ENCODE data around the gene USF2.
"Not testable (repeated sequence)": the region's sequence is repeated elsewhere in the genome, so short reads cannot be mapped to it uniquely, and the experiment has no call there.

The USF2 gene

GRCh38 chr19:35284153-35285094 is 15.7 kb downstream of the USF2 start:
- no peak for ATAC-seq
- Mint-ChIP-seq H3K4me3 (no peak overlapping the region), H3K4me1 (no peaks in the 10 kb centered on the region), H3K9me3 (no peaks in the 10 kb centered on the region), H3K36me3 (peaks cover 10% of the 10 kb centered on the region), H3K27ac (no peak overlapping the region)
- DNase-seq (ENCODE audit: low spot score in 2 of 2), result no peak

- DNase-seq (ENCODE audit: low spot score in 2 of 2), result no peak
- Mint-ChIP-seq H3K4me3 (no peak overlapping the region), H3K27ac (no peak overlapping the region), H3K4me1 (no peaks in the 10 kb centered on the region), H3K9me3 (no peaks in the 10 kb centered on the region), H3K36me3 (peaks cover 6% of the 10 kb centered on the region)
- no peak for ATAC-seq
Observed at GRCh38 chr19:35285095-35285449, 16.3 kb downstream of the USF2 start.

- not testable (repeated sequence) for H3K4me3 Mint-ChIP-seq; H3K4me1 Mint-ChIP-seq; H3K27ac Mint-ChIP-seq; H3K36me3 Mint-ChIP-seq; DNase-seq (ENCODE audit: low spot score in 2 of 2); ATAC-seq; H3K9me3 Mint-ChIP-seq
Observed at GRCh38 chr19:35285465-35285864, 16.7 kb downstream of the USF2 start.

- H3K27ac Mint-ChIP-seq; H3K36me3 Mint-ChIP-seq; H3K4me1 Mint-ChIP-seq; DNase-seq (ENCODE audit: low spot score in 2 of 2); H3K4me3 Mint-ChIP-seq; ATAC-seq; H3K9me3 Mint-ChIP-seq: not testable (repeated sequence)
Observed at GRCh38 chr19:35286101-35286500, 17.3 kb downstream of the USF2 start.

- Mint-ChIP-seq H3K36me3 (no peaks in the 10 kb centered on the region), H3K27ac (no peak overlapping the region), H3K4me1 (no peaks in the 10 kb centered on the region), H3K4me3 (no peak overlapping the region), H3K9me3 (no peaks in the 10 kb centered on the region)
- no peak for ATAC-seq
- no peak for DNase-seq (ENCODE audit: low spot score in 2 of 2)
Observed at GRCh38 chr19:35287713-35288112, 19.0 kb downstream of the USF2 start.

- Mint-ChIP-seq H3K9me3 (no peaks in the 10 kb centered on the region), H3K4me1 (no peaks in the 10 kb centered on the region), H3K27ac (no peak overlapping the region), H3K4me3 (no peak overlapping the region), H3K36me3 (no peaks in the 10 kb centered on the region)
- ATAC-seq (no peak), DNase-seq (ENCODE audit: low spot score in 2 of 2) (no peak)
Observed at GRCh38 chr19:35288331-35288730, 19.6 kb downstream of the USF2 start.

- ATAC-seq (no peak), DNase-seq (ENCODE audit: low spot score in 2 of 2) (no peak)
- Mint-ChIP-seq H3K27ac (no peak overlapping the region), H3K36me3 (no peaks in the 10 kb centered on the region), H3K9me3 (no peaks in the 10 kb centered on the region), H3K4me1 (no peaks in the 10 kb centered on the region), H3K4me3 (no peak overlapping the region)
Observed at GRCh38 chr19:35288906-35289305, 20.1 kb downstream of the USF2 start.

GRCh38 chr19:35290381-35291127 is 21.8 kb downstream of the USF2 start:
- H3K36me3 Mint-ChIP-seq, result no peaks in the 10 kb centered on the region
- ATAC-seq, result no peak
- H3K27ac Mint-ChIP-seq, result peak overlapping the region; percentile 27
- H3K4me3 Mint-ChIP-seq, result no peak overlapping the region
- no peak for DNase-seq (ENCODE audit: low spot score in 2 of 2)
- H3K9me3 Mint-ChIP-seq, result no peaks in the 10 kb centered on the region
- no peaks in the 10 kb centered on the region for H3K4me1 Mint-ChIP-seq

GRCh38 chr19:35291259-35291658 is 22.5 kb downstream of the USF2 start:
- Mint-ChIP-seq H3K9me3 (no peaks in the 10 kb centered on the region), H3K4me3 (no peak overlapping the region), H3K27ac (peak overlapping the region; percentile 27), H3K4me1 (peaks cover 6% of the 10 kb centered on the region), H3K36me3 (no peaks in the 10 kb centered on the region)
- ATAC-seq (no peak), DNase-seq (ENCODE audit: low spot score in 2 of 2) (no peak)

- peaks cover 6% of the 10 kb centered on the region for H3K4me1 Mint-ChIP-seq
- H3K9me3 Mint-ChIP-seq, result no peaks in the 10 kb centered on the region
- H3K27ac Mint-ChIP-seq, result peak within 1 kb of the TSS; percentile 27
Observed at GRCh38 chr19:35291916-35292315, 23.2 kb downstream of the USF2 start, which contains the start of gene MAG. MAG (plus strand) TSS chr19:35292161; CDS start chr19:35295409, 3,248 bp downstream.

GRCh38 chr19:35292421-35293362 is 23.9 kb downstream of the USF2 start:
- Mint-ChIP-seq H3K36me3 (no peaks in the 10 kb centered on the region), H3K4me3 (no peak overlapping the region), H3K27ac (no peak overlapping the region), H3K9me3 (no peaks in the 10 kb centered on the region), H3K4me1 (peaks cover 6% of the 10 kb centered on the region)
- ATAC-seq (no peak), DNase-seq (ENCODE audit: low spot score in 2 of 2) (no peak)

More at GRCh38 chr19:35291916-35292315, 23.2 kb downstream of the USF2 start, which contains the start of gene MAG:
- DNase-seq (ENCODE audit: low spot score in 2 of 2), result no peak
- Mint-ChIP-seq H3K36me3 (no peaks in the 10 kb centered on the region), H3K4me3 (no peak within 1 kb of the TSS)
- no peak for ATAC-seq

GRCh38 chr19:35293363-35293739 is 24.6 kb downstream of the USF2 start:
- DNase-seq (ENCODE audit: low spot score in 2 of 2) (no peak), ATAC-seq (no peak)
- H3K4me1 Mint-ChIP-seq, result peaks cover 6% of the 10 kb centered on the region
- no peaks in the 10 kb centered on the region for H3K9me3 Mint-ChIP-seq
- H3K27ac Mint-ChIP-seq, result no peak overlapping the region
- H3K4me3 Mint-ChIP-seq, result no peak overlapping the region
- H3K36me3 Mint-ChIP-seq, result no peaks in the 10 kb centered on the region

GRCh38 chr19:35293808-35294207 is 25.0 kb downstream of the USF2 start:
- Mint-ChIP-seq H3K36me3 (no peaks in the 10 kb centered on the region), H3K9me3 (no peaks in the 10 kb centered on the region), H3K4me1 (peaks cover 6% of the 10 kb centered on the region), H3K4me3 (no peak overlapping the region), H3K27ac (no peak overlapping the region)
- DNase-seq (ENCODE audit: low spot score in 2 of 2) (no peak), ATAC-seq (no peak)

- no peak for DNase-seq (ENCODE audit: low spot score in 2 of 2)
- no peak overlapping the region for H3K4me3 Mint-ChIP-seq
- no peaks in the 10 kb centered on the region for H3K9me3 Mint-ChIP-seq
- H3K4me1 Mint-ChIP-seq, result peaks cover 6% of the 10 kb centered on the region
- ATAC-seq, result no peak
- no peaks in the 10 kb centered on the region for H3K36me3 Mint-ChIP-seq
- no peak overlapping the region for H3K27ac Mint-ChIP-seq
Observed at GRCh38 chr19:35294328-35294727, 25.6 kb downstream of the USF2 start.

Measured in stimulated activated effector memory CD8-positive, alpha-beta T cell treated with anti-CD3 and anti-CD28 coated beads, Interleukin-12 subunit alpha, Interleukin-12 subunit beta, amount 100 ng/mL, for 72 hours (primary cell).